ENCODE results near the gene TRPC4. TPM values are rescaled to one million over a fixed set of nuclear protein-coding genes. Genes with fewer than 3 reads are reported as not detected.

The TRPC4 gene
- total RNA-seq, 2 experiments from 2014 or later: not detected

DNA sequence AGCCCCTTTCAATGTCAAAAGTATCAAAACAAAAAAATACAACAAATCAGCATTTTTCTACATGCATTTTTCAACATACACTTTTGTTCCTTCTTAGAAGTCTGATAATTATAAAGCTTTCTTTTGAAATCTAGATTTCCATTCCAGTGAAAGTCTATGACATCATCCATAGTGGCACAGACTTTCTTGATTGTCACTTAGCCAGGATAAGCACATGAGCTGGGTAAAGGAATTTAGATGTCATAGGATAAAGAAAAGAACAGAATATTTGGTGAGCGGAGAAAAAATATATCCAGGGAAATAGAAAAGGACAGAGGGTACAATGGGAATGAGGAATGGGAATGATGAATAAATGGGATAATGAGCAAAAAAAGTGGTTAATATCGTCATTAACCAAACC, 15.1 kb upstream of the TRPC4 start:
- CTCF ChIA-PET: no interaction called here
- no peaks in the 10 kb centered on the region for H3K4me1 Mint-ChIP-seq
- no peaks in the 10 kb centered on the region for H3K36me3 Mint-ChIP-seq (ENCODE audit: low read depth)
- POLR2A ChIA-PET: no interaction called here
- intact Hi-C loops (cut with DNase I, micrococcal nuclease): no loop called here
- no peak overlapping the region for H3K27ac Mint-ChIP-seq
- no peaks in the 10 kb centered on the region for H3K27me3 Mint-ChIP-seq
- no peaks in the 10 kb centered on the region for H3K9me3 Mint-ChIP-seq (ENCODE audit: low read depth)
- no peak overlapping the region for H3K4me3 Mint-ChIP-seq
- ATAC-seq (no peak), DNase-seq (no peak)

DNA sequence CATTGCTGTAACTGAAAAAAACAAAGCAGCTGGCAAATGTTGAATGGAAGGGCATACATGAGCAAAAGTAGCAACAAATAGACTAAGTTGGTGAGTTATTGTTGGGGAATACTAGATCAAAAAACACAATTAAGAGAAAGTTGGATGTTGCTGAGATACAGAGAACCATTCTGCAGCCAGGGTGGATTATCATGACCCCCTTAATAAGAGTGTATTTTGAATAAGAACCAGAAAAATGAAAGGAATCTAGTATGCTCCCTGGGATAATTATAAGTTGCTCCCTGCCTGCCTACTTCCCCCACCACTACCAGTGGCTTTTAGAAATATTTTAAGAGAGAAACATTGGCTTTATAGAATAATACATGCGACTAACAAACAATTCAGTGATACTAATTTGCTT, 14.5 kb upstream of the TRPC4 start:
- Mint-ChIP-seq H3K36me3 (ENCODE audit: low read depth) (no peaks in the 10 kb centered on the region), H3K9me3 (ENCODE audit: low read depth) (no peaks in the 10 kb centered on the region), H3K27me3 (no peaks in the 10 kb centered on the region), H3K27ac (no peak overlapping the region), H3K4me3 (no peak overlapping the region), H3K4me1 (no peaks in the 10 kb centered on the region)
- ATAC-seq (no peak), DNase-seq (no peak)
- ChIA-PET POLR2A (no interaction called here), CTCF (no interaction called here)
- intact Hi-C loops (cut with DNase I, micrococcal nuclease): no loop called here

GRCh38 chr13:37878921-37879320, 9.3 kb upstream of the TRPC4 start:
- ATAC-seq (no peak), DNase-seq (no peak)
- Mint-ChIP-seq H3K27me3 (no peaks in the 10 kb centered on the region), H3K36me3 (ENCODE audit: low read depth) (no peaks in the 10 kb centered on the region), H3K9me3 (ENCODE audit: low read depth) (no peaks in the 10 kb centered on the region), H3K27ac (no peak overlapping the region), H3K4me3 (no peak overlapping the region), H3K4me1 (no peaks in the 10 kb centered on the region)
- POLR2A ChIA-PET: no interaction called here
- CTCF ChIA-PET: no interaction called here
- intact Hi-C loops (cut with DNase I, micrococcal nuclease): no loop called here

DNA sequence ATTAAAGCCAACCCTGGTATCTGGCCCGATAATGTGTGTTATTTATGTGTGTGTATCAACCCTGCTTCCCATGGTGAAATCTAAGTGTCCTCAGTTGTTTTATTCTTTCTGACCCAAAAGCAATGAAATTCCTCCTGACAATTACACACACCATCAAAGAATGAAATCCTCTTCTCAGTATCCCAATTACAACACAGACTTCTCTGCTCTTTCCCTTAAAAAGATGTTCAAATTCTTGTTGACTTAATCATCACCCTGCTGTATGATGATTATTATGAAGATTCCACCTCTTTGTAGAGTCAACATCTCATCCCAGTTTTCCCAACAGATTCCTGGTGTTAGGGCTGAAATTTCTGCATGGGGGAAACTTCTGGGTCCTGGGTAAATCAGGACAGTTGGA, 8.9 kb upstream of the TRPC4 start:
- no peak for DNase-seq
- ChIA-PET CTCF (no interaction called here), POLR2A (no interaction called here)
- Mint-ChIP-seq H3K27me3 (no peaks in the 10 kb centered on the region), H3K4me3 (no peak overlapping the region), H3K27ac (no peak overlapping the region), H3K4me1 (no peaks in the 10 kb centered on the region), H3K36me3 (ENCODE audit: low read depth) (no peaks in the 10 kb centered on the region), H3K9me3 (ENCODE audit: low read depth) (no peaks in the 10 kb centered on the region)
- no peak for ATAC-seq
- intact Hi-C loops (cut with DNase I, micrococcal nuclease): no loop called here

- H3K27me3 Mint-ChIP-seq: peaks cover 25% of the 10 kb centered on the region
- H3K27ac Mint-ChIP-seq: no peak overlapping the region
- H3K36me3 Mint-ChIP-seq (ENCODE audit: low read depth): no peaks in the 10 kb centered on the region
- ChIA-PET CTCF (interaction anchor here (0.6 to 1.4 kb wide), 2 partner anchors 9 to 813 kb away, joined by 3 read pairs; no protein-coding TSS in a partner anchor), POLR2A (no interaction called here)
- ATAC-seq (no peak), DNase-seq (no peak)
- H3K9me3 Mint-ChIP-seq (ENCODE audit: low read depth): no peaks in the 10 kb centered on the region
- intact Hi-C loops (cut with DNase I, micrococcal nuclease): no loop called here
- H3K4me3 Mint-ChIP-seq: no peak overlapping the region
- H3K4me1 Mint-ChIP-seq: peaks cover 8% of the 10 kb centered on the region
These were observed 1.5 kb upstream of the TRPC4 start for GRCh38 chr13:37870895-37871550.

GRCh38 chr13:37870489-37870845, 895 bp upstream of the TRPC4 start:
- ATAC-seq: no peak
- Mint-ChIP-seq H3K27ac (no peak overlapping the region), H3K4me1 (peaks cover 8% of the 10 kb centered on the region), H3K4me3 (no peak overlapping the region), H3K9me3 (ENCODE audit: low read depth) (no peaks in the 10 kb centered on the region), H3K27me3 (peaks cover 25% of the 10 kb centered on the region), H3K36me3 (ENCODE audit: low read depth) (no peaks in the 10 kb centered on the region)
- ChIA-PET POLR2A (no interaction called here), CTCF (interaction anchor here (0.6 to 1.4 kb wide), 3 partner anchors 9 to 813 kb away, joined by 3 read pairs; no protein-coding TSS in a partner anchor)
- intact Hi-C loops (cut with DNase I, micrococcal nuclease): no loop called here
- DNase-seq: no peak

GRCh38 chr13:37869506-37869755, 141 bp downstream of the TRPC4 start:
- no peak for ATAC-seq
- H3K4me3 Mint-ChIP-seq: no peak overlapping the region
- intact Hi-C loops (cut with DNase I, micrococcal nuclease): no loop called here
- H3K9me3 Mint-ChIP-seq (ENCODE audit: low read depth): no peaks in the 10 kb centered on the region
- POLR2A ChIA-PET: no interaction called here
- H3K27ac Mint-ChIP-seq: no peak overlapping the region
- DNase-seq: no peak
- CTCF ChIA-PET: interaction anchor here (1.4 kb wide), 1 partner anchor 8 kb away, joined by 3 read pairs; no protein-coding TSS in a partner anchor
- peaks cover 25% of the 10 kb centered on the region for H3K27me3 Mint-ChIP-seq
- no peaks in the 10 kb centered on the region for H3K36me3 Mint-ChIP-seq (ENCODE audit: low read depth)
- peaks cover 8% of the 10 kb centered on the region for H3K4me1 Mint-ChIP-seq

DNA sequence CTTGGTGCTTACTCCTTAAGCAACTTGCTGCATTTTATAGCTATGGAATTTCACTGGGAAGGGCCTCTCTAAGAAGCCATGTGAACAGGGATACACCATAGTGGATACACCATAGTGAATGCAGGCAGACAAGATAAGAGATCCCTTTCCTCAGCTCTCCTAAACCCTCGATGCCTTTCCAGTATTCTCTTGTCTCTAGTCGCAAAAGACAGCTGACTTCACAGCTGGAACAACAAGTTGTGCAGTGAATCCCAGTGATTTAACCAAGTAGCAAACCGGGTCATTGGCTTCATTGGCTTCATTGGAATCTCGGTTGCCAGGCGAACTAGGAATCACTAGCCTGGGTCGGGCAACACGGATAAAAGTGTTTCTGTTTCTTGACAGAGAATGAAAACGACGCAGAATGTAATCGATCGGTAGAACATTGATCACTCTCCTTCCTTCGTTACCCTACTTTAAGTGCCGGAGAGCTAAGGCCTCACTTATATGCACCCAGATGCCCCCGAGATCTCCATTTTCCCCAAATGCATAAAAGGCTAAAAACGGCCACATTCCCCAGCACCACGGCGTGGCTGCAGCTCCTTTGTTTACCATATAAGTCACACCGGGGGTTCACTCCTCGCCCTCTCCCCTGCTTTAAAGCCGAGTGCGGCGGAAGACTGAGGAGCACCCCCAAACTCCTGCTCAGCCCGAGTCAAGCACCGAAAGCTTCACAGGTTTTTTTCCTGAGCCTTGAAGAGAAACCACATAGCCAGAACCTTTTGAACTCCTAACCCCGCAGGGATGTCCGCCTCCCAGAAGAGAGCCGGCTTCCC, 674 bp downstream of the TRPC4 start:
- no peak overlapping the region for H3K27ac Mint-ChIP-seq
- CTCF ChIA-PET: no interaction called here

GRCh38 chr13:37863708-37864107, 5.9 kb downstream of the TRPC4 start:
- no peaks in the 10 kb centered on the region for H3K9me3 Mint-ChIP-seq (ENCODE audit: low read depth)
- peaks cover 4% of the 10 kb centered on the region for H3K27me3 Mint-ChIP-seq
- no peak overlapping the region for H3K4me3 Mint-ChIP-seq
- intact Hi-C loops (cut with DNase I, micrococcal nuclease): no loop called here
- ChIA-PET CTCF (no interaction called here), POLR2A (no interaction called here)
- H3K27ac Mint-ChIP-seq: no peak overlapping the region
- DNase-seq (no peak), ATAC-seq (no peak)
- no peaks in the 10 kb centered on the region for H3K4me1 Mint-ChIP-seq
- H3K36me3 Mint-ChIP-seq (ENCODE audit: low read depth): no peaks in the 10 kb centered on the region

More for the DNA sequence above, 674 bp downstream of the TRPC4 start:
- intact Hi-C loops (cut with DNase I, micrococcal nuclease): no loop called here
- Mint-ChIP-seq H3K4me1 (peaks cover 8% of the 10 kb centered on the region), H3K4me3 (no peak overlapping the region), H3K27me3 (peaks cover 25% of the 10 kb centered on the region), H3K36me3 (ENCODE audit: low read depth) (no peaks in the 10 kb centered on the region), H3K9me3 (ENCODE audit: low read depth) (no peaks in the 10 kb centered on the region)
- POLR2A ChIA-PET: no interaction called here
- DNase-seq: no peak
- ATAC-seq: no peak

DNA sequence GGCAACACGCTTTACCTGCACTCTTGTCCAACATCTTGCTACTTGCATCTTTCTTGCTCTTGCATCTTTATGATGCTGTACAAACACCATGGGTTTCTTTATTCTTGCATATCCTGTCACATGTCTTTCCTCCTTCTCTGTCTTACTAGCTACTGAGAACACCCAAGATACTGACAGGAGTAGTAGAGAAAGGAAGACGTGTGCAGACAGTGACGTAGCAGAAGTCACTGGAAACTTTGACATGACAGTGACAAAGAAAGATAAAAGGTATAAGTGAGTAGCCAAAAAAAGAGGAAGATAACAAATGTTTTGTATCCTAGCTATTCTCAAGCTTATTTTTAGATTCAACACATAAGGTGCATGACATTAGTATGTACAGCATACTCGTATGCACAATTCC, 34.2 kb downstream of the TRPC4 start:
- H3K4me1 Mint-ChIP-seq: no peaks in the 10 kb centered on the region
- CTCF ChIA-PET: no interaction called here
- ATAC-seq (no peak), DNase-seq (no peak)
- no peaks in the 10 kb centered on the region for H3K27me3 Mint-ChIP-seq
- H3K9me3 Mint-ChIP-seq (ENCODE audit: low read depth): no peaks in the 10 kb centered on the region
- intact Hi-C loops (cut with DNase I, micrococcal nuclease): no loop called here
- POLR2A ChIA-PET: no interaction called here
- no peak overlapping the region for H3K27ac Mint-ChIP-seq
- no peaks in the 10 kb centered on the region for H3K36me3 Mint-ChIP-seq (ENCODE audit: low read depth)
- H3K4me3 Mint-ChIP-seq: no peak overlapping the region

- H3K9me3 Mint-ChIP-seq (ENCODE audit: low read depth): peaks cover 3% of the 10 kb centered on the region
- intact Hi-C loops (cut with DNase I, micrococcal nuclease): no loop called here
- no peaks in the 10 kb centered on the region for H3K36me3 Mint-ChIP-seq (ENCODE audit: low read depth)
- DNase-seq (no peak), ATAC-seq (no peak)
- no peak overlapping the region for H3K4me3 Mint-ChIP-seq
- CTCF ChIA-PET: no interaction called here
- no peaks in the 10 kb centered on the region for H3K4me1 Mint-ChIP-seq
- POLR2A ChIA-PET: no interaction called here
- no peak overlapping the region for H3K27ac Mint-ChIP-seq
- no peaks in the 10 kb centered on the region for H3K27me3 Mint-ChIP-seq
These were observed 36.2 kb downstream of the TRPC4 start for GRCh38 chr13:37833411-37833810.

GRCh38 chr13:37816276-37816675, 53.3 kb downstream of the TRPC4 start:
- intact Hi-C loops (cut with DNase I, micrococcal nuclease): no loop called here
- Mint-ChIP-seq H3K4me1 (no peaks in the 10 kb centered on the region), H3K27me3 (no peaks in the 10 kb centered on the region), H3K27ac (no peak overlapping the region), H3K9me3 (ENCODE audit: low read depth) (peaks cover 13% of the 10 kb centered on the region), H3K4me3 (no peak overlapping the region), H3K36me3 (ENCODE audit: low read depth) (no peaks in the 10 kb centered on the region)
- POLR2A ChIA-PET: no interaction called here
- CTCF ChIA-PET: no interaction called here
- ATAC-seq: no peak
- no peak for DNase-seq
